ENCODE data around the gene GORASP1.
A peak's percentile ranks its signal among the peaks of the same experiment; 100 is the strongest.

Gene GORASP1

DNA sequence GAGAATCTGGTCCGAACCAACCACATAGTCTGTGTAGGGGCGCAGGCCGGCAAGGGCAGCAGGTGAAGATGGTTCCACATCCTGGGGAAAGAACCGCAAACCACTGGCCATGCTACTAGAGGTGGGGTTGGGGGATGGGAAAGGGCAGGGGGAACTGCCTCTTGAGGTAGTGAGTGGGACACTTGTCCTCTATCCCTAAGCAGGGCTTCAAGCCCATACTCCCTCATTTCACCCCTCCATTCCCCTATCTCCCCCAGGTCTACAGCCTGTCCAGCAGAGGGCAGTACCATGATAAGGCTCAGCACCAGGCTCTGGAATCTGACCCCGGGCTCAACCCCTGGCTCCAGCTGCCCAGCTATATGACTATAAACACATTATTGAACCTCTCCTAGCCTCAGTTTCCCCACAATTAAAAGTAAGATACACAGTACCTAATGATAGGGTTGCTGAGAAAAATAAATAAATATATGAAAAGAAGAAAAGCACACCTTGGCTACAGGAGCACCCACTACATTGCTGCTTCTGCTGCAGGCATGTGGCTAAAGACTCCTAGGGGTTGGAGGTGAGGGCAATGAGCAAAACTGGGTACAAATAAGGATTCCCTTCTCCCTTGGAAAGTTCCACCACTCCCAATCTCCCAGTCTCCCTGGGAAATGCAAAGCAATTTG is 6.3 kb downstream of the GORASP1 start:
- DNase-seq: peak in 1 of 2 experiments; percentile 44

DNA sequence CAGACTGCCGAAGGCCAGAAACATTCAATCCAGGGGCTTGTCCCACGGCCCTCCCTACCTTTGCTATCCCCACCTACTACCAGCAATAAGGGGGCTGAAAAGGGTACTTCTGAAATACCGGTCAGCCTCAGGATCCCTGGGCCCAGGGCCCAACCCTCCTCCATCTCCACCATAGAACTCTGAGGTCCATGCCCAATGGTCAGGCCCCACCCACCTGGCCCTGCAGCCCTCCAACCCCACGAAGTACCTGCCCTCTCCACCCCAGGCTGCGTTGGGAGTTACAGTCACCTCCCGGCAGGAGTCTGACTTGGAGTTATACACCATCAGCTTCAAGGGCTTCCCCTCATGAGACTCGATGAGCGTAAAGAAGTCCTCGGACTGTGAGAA is 6.9 kb downstream of the GORASP1 start:
- DNase-seq: no peak

DNA sequence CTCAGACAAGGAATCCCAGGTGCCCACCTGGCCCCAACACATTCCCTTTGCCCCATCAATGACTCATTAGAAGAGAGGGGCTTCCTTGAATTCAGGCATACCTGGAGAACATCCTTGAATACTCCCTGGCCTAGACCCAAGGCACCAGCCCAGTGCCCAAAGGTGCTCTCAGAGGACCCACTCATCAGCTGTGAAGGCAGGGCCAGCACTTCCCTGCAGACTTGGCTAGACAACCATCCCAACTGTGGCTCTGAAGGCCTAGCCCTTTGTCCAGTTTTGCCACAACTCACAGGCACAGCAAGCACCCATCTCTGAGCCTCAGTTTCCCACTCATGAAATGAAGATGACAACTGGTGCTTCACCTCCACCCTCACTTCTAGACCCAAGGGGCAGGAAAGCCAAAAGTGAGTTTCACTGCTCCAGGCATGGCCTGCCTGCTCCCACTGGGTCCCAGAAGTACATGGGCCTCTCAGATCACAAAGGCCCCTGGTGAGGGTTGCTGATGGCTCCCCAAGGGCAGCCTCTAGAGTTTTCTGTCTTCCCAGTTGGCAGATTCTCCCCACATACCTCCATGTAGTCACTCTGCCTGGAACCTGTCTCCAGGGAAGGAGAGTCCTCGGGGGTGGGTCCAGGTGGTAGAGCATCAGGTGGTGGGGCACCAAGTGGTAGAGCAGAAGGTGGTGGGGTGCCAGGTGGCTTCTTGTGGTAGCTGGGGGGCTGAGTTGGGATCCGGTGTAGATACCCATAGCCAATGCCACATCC is 7.5 kb downstream of the GORASP1 start:
- no peak for DNase-seq

DNA sequence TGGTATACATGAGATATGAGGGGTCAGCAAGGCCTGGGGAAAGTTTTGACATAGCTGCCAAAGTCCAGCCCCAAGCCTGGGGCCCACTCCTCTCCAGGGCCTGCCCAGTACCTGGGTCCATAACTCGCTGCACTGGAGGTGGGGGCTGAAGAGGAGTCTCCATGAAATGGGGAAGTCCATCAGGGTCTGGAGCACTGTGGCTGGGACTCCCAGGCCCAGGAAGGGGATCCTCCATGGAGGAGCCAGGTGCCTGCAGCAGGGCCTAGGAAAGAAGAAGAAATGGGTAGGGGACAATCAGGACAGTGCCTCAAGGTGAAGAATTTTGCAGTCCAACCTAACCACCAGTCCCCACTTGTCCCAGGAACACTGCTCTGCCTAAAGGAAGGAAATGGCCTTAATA is 8.2 kb downstream of the GORASP1 start:
- DNase-seq: no peak

GRCh38 chr3:39098473-39099000 is 8.9 kb downstream of the GORASP1 start:
- no peak for DNase-seq

DNA sequence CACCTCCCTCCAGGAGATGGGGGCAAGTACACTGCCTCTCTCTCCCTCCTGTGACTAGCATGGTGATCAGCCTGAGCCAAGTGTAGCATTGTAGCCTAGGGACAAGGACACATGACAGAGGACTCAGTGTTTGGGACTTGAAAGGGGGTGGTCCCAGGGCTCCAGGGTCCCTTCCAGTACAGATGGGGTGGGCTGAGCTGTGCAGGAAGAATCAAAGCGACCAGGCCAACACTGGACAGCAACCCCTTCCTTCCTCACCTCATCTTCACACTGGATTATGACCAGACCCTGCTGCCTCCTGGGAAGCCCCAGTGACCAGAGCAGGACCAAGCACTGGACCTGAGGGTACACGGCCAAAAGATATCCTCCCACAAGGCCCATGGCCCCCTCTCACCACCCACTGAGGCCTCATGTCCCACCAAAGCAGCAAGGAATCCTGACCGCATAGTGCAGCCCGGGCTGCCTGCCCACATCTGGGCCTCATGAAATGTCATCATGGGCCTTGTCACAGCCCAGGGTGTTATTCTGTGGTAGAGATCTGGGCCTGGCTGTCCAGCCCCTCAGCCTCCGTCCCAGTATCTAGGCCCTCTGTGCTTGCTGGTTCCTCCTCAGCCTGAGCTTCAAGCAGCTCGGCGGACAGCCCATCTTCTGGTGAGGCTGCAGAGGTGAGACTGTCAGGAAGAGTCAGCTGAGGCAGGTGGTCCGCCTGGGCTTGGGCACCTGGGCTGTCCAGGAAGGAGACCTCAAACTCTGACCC is 9.5 kb downstream of the GORASP1 start:
- no peak for DNase-seq

- no peak for DNase-seq
Observed at GRCh38 chr3:39096775-39097174, 10.7 kb downstream of the GORASP1 start.

GRCh38 chr3:39095778-39096177 is 11.6 kb downstream of the GORASP1 start:
- no peak for DNase-seq

GRCh38 chr3:39094851-39095677 is 12.4 kb downstream of the GORASP1 start:
- no peak for DNase-seq

GRCh38 chr3:39090922-39091321 is 16.5 kb downstream of the GORASP1 start:
- DNase-seq: no peak

DNA sequence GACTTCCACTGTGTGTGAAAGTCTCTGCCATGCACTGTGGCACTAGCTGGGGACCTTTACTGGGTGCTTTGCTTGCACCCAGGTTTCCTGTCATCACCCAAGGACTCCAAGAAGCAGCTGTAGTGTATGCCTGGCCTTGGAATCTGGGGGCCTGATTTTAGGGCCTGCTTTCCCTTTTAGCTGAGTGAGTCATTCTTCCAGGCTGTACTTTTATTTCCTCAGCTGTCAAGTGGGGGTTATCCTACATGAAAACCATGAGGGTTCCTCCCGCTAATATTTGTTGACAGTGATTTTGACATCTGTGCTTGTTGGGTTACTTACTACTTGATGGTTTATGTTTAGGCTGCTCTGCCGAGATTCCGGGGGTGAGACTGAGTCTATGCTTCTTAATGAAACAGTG is 18.5 kb downstream of the GORASP1 start:
- DNase-seq: no peak

DNA sequence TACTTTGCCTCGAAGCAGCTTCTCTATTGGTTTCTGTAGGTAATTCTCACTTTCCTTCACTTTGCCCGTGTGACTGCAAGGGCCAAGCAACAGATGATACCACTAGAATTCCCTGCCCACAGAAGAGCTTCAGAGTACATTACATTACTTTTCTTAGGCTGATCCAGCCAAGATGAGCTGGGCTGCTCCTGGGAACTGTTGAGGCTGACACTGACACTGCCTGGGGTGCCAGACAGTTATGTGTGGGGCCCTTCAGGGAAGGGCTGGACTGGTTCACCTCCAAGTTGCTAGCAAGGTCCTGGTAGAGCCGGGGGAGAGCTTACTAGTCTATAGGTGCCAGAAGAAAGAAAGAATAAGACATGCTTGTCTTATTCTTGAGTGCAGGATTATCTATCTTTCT is 19.0 kb downstream of the GORASP1 start:
- DNase-seq: no peak

- DNase-seq: no peak
Observed at GRCh38 chr3:39086144-39086543, 21.3 kb downstream of the GORASP1 start.

GRCh38 chr3:39082666-39083313 is 24.6 kb downstream of the GORASP1 start:
- DNase-seq: no peak

DNA sequence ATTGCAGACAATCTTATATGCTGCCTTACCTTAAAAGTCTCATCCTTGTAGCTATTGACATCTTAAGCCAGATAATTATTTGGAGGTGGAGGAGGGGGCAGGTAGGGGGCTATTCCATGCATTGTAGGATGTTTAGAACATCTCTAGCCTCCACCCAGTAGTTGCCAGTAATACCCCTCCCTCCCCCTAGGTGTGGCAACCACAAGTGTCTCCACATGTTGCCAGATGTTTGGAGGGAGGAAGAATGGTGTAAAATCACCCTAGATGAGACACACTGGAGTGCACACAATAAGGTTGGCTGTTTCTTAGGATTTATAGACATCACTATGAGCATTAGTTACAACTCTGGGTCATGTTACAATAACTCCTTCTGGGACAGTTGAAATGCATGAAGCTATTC is 27.4 kb downstream of the GORASP1 start:
- no peak for DNase-seq

GRCh38 chr3:39079530-39079929 is 27.9 kb downstream of the GORASP1 start:
- no peak for DNase-seq

- no peak for DNase-seq
Observed at GRCh38 chr3:39075910-39076309, 31.5 kb downstream of the GORASP1 start.

- peak in 1 of 2 experiments; percentile 2 for DNase-seq
Observed at GRCh38 chr3:39068556-39068955, 38.9 kb downstream of the GORASP1 start.

DNA sequence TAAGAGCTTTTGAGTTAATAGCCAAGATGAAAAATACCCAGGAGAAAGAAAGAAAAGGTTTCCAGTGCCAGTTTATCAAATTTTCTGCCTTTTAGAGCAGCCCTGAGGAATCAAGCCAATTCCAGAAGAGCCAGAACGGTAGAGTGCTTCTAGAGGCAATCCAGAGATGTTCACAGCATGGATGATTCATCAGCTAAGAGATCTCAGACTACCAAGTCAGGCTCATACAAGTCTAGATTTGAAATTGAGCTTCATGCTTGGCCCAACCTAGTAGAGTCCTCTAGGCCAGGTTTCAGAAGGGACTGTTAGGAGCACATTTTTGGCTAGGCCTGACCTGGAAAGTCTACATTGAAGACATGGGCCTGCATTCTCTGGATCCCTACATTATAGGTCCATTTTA is 40.1 kb downstream of the GORASP1 start:
- no peak for DNase-seq

DNA sequence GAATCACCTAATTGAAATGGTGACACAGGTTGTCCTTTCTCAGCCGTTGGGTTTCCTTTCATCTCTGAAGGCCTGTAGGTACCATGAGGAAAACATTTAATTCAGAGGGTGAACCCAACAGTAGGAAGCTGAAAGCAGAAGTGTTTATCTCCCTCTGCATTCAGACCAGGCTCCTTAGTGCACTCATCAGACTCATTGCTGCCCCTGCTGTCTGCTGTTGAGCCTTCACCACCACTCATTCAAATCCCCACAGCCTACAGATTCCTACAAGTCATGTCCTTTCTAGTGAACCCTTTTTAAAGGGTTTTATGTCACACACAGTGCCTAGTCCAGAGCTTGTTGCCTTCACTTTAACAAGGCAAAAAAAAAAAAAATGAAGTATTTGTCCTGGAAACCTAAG is 42.2 kb downstream of the GORASP1 start:
- DNase-seq: peak; percentile 15 to 33

GRCh38 chr3:39064646-39065045 is 42.8 kb downstream of the GORASP1 start:
- DNase-seq: no peak

DNA sequence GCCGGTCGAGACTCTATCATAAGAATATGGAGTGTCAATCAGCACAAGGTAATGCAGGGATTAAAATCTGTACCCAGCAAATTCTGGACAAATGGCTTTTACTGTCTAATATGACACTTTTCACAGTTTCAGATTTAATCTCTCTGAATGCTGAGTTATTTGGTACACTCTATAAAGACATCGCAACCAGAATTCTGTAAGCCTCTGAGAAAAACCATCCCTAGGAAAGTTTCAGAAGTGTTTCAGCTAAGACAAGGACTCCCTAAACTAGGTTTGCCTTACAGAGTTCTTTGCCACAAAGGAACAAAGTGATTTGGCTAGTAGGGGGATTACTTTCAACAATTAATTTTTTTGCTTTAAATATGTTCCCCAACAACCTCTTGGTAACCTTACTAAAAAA is 44.3 kb downstream of the GORASP1 start:
- DNase-seq: no peak
